Measurements from ENCODE around the gene GNL3. TPM values are rescaled to one million over a fixed set of nuclear protein-coding genes. Genes with fewer than 3 reads are reported as not detected.
"Not testable (repeated sequence)": the region's sequence is repeated elsewhere in the genome, so short reads cannot be mapped to it uniquely, and the experiment has no call there.

Gene GNL3
- total RNA-seq, 2 donors from 2014 or later: 131 to 158 TPM

DNA sequence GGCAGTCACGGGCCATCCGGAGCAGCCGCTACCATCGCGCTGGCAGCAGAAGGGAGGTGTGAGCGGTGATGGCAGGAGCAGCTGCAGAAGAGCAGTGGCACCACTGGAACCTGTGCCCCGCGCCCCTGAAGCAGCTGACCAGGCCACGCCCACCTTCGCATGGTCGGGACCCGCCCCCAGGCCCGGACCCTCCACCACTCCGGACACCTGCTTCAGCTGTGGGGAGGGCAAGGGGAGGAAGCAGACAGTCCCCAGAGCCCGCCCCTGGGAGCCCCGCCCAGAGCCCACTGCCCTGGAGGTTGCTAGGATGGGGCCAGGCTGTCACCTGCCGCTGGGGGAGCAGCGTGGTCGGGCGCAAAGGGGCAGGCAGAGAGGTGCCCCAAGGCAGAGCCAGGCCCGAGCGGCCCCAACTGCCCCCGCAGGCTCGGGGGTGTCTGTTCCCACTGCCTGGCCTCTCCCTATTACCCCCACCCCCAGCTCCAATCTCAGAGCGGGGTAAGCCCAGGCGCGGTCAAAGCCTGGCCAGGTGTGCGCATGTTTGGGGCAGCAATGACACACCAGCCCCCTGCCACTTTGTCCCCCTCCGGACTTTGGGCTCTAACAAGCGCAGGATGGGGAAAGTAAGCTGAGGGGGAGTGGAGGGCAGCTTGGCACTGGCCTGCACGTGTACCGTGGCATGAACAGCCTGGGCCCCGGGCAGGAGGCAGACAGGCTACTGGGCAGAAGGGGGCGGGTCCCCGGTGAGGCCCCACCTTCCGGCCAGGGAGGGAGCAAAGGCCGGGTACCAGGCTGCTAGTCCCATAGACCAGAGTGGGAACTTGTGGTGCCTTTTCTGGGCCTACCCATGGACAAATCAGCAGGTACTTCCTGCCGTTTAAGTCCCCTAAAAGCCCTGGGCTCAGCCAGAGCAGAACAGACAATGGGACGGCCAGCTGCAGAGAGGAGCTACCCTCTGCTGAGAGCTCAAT is 28.8 kb downstream of the GNL3 start:
- no peak for ATAC-seq (replicated peaks in 1 of 2)
- Mint-ChIP-seq H3K4me3 (no peak overlapping the region), H3K36me3 (ENCODE audit: insufficient read depth in 2 of 2) (peaks cover under 1 to 12% of the 10 kb centered on the region in 2 donors), H3K27ac (no peak overlapping the region), H3K4me1 (ENCODE audit: low read depth) (peaks cover 3% of the 10 kb centered on the region), H3K27me3 (ENCODE audit: low read depth) (no peaks in the 10 kb centered on the region), H3K9me3 (no peaks in the 10 kb centered on the region)
- DNase-seq: no peak

DNA sequence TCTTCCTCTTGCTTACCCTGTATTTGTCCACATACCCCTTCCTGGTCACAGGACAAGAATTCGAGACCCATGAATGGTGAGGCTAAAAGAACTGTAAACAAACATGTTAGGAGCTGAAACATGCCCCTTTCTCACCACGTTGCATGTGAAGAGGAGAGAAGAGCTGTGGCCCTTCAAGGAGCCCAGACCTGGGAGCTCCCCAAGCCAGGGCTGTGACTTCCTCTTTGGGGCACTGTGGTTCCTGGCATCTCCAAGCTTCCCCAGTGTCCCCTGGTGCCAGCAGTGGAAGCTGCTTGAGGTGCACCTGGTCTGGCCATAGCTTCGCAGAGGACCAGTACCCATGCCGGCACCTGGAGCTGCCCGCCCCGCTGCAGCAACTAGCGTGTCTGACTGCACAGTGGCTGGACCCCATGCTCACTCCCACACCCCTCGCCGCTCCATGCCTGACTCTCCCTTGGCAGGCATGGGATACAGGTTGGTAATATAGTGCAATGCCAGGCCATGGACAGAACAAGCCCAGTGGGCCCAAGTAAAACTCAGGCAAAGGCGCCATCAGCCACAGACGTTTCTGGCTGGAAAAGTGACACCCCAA is 30.0 kb downstream of the GNL3 start:
- Mint-ChIP-seq H3K36me3 (ENCODE audit: insufficient read depth in 2 of 2) (peaks cover 2 to 14% of the 10 kb centered on the region in 2 donors), H3K27ac (no peak overlapping the region), H3K27me3 (ENCODE audit: low read depth) (no peaks in the 10 kb centered on the region), H3K4me1 (ENCODE audit: low read depth) (peaks cover 7% of the 10 kb centered on the region), H3K4me3 (no peak overlapping the region), H3K9me3 (peaks cover 0 to 2% of the 10 kb centered on the region in 2 donors)
- ATAC-seq (replicated peaks in 1 of 2): no peak
- DNase-seq: no peak

DNA sequence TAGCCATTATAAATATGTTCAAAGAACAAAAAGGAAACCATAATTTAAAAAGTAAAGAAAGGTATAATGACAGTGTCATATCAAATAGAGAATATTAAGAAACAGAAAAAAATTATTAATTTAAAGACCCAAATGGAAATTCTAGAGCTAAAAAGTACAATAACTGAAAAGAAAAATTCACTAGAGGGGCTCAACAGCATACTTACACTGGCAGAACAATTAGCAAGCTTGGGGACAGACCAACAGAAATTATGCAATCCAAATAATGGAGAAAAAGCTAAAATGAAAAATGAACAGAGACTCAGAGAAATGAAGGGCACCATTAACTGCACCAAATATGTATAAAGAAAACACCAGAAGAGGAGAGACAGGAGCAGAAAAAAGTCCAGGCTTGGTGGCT is 33.8 kb downstream of the GNL3 start:
- DNase-seq (no peak), ATAC-seq (replicated peaks in 1 of 2) (no peak)
- H3K27ac Mint-ChIP-seq: no peak overlapping the region
- peaks cover 23% of the 10 kb centered on the region for H3K4me1 Mint-ChIP-seq (ENCODE audit: low read depth)
- H3K4me3 Mint-ChIP-seq: no peak overlapping the region
- H3K36me3 Mint-ChIP-seq (ENCODE audit: insufficient read depth in 2 of 2): peaks cover 2 to 9% of the 10 kb centered on the region in 2 donors
- no peaks in the 10 kb centered on the region for H3K27me3 Mint-ChIP-seq (ENCODE audit: low read depth)
- peaks cover 0 to 2% of the 10 kb centered on the region in 2 donors for H3K9me3 Mint-ChIP-seq

DNA sequence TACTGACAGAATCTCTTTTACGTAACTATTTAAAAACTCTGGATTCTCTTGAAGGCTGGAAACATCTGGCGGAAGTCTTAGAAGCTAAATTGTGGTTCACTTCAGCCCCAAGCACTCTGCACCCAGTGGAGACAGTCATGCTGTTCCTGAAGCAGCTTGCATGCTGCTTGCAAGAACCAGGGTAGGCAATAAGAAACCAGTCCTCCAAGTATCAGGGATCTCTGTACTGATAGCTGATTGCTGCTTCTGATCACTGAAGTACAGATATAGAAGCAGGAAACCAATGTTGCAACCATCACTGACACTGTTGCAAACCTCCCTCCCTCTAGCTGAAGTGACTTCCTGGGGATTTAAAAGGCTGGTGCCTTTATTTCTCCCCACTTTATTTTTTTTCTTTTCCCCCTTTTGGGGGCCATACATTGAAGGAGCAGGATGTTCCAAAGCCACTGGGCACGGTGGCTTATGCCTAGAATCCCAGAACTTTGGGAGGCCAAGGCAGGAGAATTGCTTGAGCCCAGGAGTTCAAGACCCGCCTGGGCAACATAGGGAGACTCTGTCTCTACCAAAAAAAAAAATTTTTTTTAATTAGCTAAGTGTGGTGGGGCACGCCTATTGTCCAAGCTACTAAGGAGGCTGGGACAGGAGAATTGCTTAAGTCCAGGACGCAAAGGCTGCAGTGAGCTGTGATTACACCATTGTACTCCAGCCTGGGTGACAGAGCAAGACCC is 35.3 kb downstream of the GNL3 start:
- no peak for DNase-seq
- H3K27me3 Mint-ChIP-seq (ENCODE audit: low read depth): no peaks in the 10 kb centered on the region
- peak overlapping the region in 1 of 2 donors; percentile 56 for H3K4me3 Mint-ChIP-seq
- peak overlapping the region; percentile 92 for H3K27ac Mint-ChIP-seq
- peaks cover 0 to 2% of the 10 kb centered on the region in 2 donors for H3K9me3 Mint-ChIP-seq
- peaks cover 23% of the 10 kb centered on the region for H3K4me1 Mint-ChIP-seq (ENCODE audit: low read depth)
- peak; percentile 41 to 48 for ATAC-seq (replicated peaks in 1 of 2)
- H3K36me3 Mint-ChIP-seq (ENCODE audit: insufficient read depth in 2 of 2): peaks cover 2 to 9% of the 10 kb centered on the region in 2 donors

DNA sequence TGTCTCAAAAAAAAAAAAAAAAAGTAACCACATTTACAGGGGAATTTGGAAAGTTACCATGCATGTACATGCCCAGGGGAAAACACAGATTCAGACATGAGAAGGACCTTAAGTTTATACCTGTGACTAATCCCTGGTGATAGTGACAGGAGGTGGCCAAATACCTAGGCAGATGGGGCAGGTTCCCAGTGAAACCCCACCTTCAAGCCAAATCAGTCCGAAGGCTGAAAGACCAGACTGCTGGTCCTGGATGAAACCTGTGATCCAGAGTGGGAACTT is 35.8 kb downstream of the GNL3 start:
- no peak overlapping the region for H3K4me3 Mint-ChIP-seq
- no peak for DNase-seq
- ATAC-seq (replicated peaks in 1 of 2): peak in 1 of 2 donors; percentile 17
- H3K9me3 Mint-ChIP-seq: peaks cover 0 to 2% of the 10 kb centered on the region in 2 donors
- H3K4me1 Mint-ChIP-seq (ENCODE audit: low read depth): peaks cover 23% of the 10 kb centered on the region
- no peak overlapping the region for H3K27ac Mint-ChIP-seq
- peaks cover 2 to 9% of the 10 kb centered on the region in 2 donors for H3K36me3 Mint-ChIP-seq (ENCODE audit: insufficient read depth in 2 of 2)
- H3K27me3 Mint-ChIP-seq (ENCODE audit: low read depth): no peaks in the 10 kb centered on the region

DNA sequence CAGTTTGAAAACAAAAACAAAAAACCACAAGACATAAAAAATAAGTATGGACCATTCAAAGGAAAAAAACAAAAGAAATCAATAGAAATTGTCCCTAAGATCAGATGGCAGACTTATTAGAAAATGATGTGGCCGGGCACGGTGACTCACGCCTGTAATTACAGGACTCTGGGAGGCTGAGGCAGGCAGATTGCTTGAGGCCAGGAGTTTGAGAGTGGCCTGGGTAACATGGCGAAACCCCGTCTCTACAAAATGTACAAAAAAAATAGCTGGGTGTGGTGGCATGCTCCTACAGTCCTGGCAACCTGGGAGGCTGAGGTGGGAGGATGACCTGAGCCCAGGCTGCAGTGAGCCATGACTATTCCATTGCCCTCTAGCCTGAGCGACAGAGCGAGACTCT is 36.7 kb downstream of the GNL3 start:
- H3K4me1 Mint-ChIP-seq (ENCODE audit: low read depth): peaks cover 23% of the 10 kb centered on the region

DNA sequence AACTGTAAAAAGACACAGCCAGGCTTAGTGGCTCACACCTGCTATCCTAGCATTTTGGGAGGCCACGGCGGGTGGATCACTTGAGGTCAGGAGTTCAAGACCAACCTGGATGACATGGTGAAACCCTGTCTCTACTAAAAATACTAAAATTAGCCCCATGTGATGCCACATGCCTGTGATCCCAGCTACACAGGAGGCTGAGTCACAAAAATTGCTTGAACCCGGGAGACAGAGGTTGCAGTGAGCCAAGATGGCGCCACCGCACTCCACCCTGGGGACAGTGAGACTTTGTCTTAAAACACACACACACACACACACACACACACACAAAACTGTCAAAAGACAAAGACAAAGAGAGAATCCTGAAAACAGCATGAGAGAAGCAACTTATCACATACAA is 38.1 kb downstream of the GNL3 start:
- no peak overlapping the region for H3K27ac Mint-ChIP-seq
- DNase-seq (no peak), ATAC-seq (replicated peaks in 1 of 2) (no peak)
- H3K36me3 Mint-ChIP-seq (ENCODE audit: insufficient read depth in 2 of 2): peaks cover 5 to 10% of the 10 kb centered on the region in 2 donors
- H3K9me3 Mint-ChIP-seq: peaks cover under 1 to 2% of the 10 kb centered on the region in 2 donors
- H3K4me1 Mint-ChIP-seq (ENCODE audit: low read depth): peaks cover 23% of the 10 kb centered on the region
- H3K27me3 Mint-ChIP-seq (ENCODE audit: low read depth): no peaks in the 10 kb centered on the region
- no peak overlapping the region for H3K4me3 Mint-ChIP-seq

More for the DNA sequence above, 36.7 kb downstream of the GNL3 start:
- Mint-ChIP-seq H3K27me3 (ENCODE audit: low read depth) (no peaks in the 10 kb centered on the region), H3K27ac (no peak overlapping the region), H3K36me3 (ENCODE audit: insufficient read depth in 2 of 2) (peaks cover 2 to 10% of the 10 kb centered on the region in 2 donors), H3K4me3 (no peak overlapping the region), H3K9me3 (peaks cover 0 to 2% of the 10 kb centered on the region in 2 donors)
- ATAC-seq (replicated peaks in 1 of 2) (no peak), DNase-seq (no peak)

DNA sequence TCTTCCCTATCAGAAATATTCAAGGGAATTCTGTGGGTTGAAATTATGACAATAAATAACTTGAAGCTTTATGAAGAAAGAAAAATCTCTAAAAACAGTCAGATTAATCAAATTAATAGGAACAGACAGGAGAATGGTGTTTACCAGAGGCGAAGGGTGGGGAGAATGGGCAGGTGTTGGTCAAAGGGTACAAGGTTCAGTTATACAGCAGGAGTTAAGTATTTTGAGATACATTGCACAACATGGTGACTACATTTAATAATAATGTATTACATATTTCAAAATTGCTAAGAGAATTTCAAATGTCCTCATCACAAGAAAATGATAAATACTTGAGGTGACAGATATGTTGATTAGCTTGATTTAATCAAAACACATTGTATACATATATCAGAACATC is 38.7 kb downstream of the GNL3 start:
- H3K27me3 Mint-ChIP-seq (ENCODE audit: low read depth): no peaks in the 10 kb centered on the region
- DNase-seq (no peak), ATAC-seq (replicated peaks in 1 of 2) (no peak)
- peaks cover 3% of the 10 kb centered on the region in 2 donors for H3K9me3 Mint-ChIP-seq
- no peak overlapping the region for H3K4me3 Mint-ChIP-seq
- H3K27ac Mint-ChIP-seq: no peak overlapping the region
- peaks cover 23% of the 10 kb centered on the region for H3K4me1 Mint-ChIP-seq (ENCODE audit: low read depth)
- H3K36me3 Mint-ChIP-seq (ENCODE audit: insufficient read depth in 2 of 2): peaks cover 6% of the 10 kb centered on the region in 2 donors

DNA sequence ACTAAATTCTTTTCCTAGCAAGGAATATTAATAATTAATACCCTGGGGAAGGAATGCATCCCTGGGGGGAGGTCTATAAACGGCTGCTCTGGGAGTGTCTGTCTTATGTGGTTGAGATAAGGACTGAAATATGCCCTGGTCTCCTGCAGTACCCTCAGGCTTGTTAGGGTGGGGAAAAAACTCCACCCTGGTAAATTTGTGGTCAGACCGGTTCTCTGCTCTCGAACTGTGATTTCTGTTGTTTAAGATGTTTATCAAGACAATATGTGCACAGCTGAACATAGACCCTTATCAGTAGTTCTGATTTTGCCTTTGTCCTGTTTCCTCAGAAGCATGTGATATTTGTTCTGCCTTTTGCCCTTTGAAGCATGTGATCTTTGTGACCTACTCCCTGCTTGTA is 42.9 kb downstream of the GNL3 start:
- not testable (repeated sequence) for ATAC-seq (replicated peaks in 1 of 2); H3K4me3 Mint-ChIP-seq; H3K27me3 Mint-ChIP-seq (ENCODE audit: low read depth); H3K27ac Mint-ChIP-seq; DNase-seq
- H3K9me3 Mint-ChIP-seq: peaks cover 6 to 14% of the 10 kb centered on the region in 2 donors
- peaks cover 26 to 38% of the 10 kb centered on the region in 2 donors for H3K36me3 Mint-ChIP-seq (ENCODE audit: insufficient read depth in 2 of 2)
- H3K4me1 Mint-ChIP-seq (ENCODE audit: low read depth): peaks cover 19% of the 10 kb centered on the region

DNA sequence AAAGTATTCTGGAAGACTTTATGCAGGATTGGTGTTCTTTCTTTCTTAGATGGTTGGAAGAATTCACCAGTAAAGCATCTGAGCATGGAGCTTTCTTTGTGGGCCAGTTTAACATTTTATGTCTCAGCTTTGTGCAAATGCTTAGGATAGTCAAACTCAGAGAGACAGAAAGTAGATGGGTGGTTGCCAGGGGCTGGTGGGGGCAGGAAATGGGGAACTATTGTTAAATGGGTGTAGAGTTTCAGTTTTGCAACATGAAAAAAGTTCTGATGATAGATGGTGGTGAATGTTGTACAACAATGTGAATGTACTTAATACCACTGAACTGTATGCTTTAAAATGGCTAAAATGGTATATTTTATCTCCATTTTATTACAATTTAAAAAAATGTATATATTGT is 44.8 kb downstream of the GNL3 start:
- Mint-ChIP-seq H3K36me3 (ENCODE audit: insufficient read depth in 2 of 2) (peaks cover 26 to 52% of the 10 kb centered on the region in 2 donors), H3K27me3 (ENCODE audit: low read depth) (no peaks in the 10 kb centered on the region), H3K4me3 (no peak overlapping the region), H3K4me1 (ENCODE audit: low read depth) (peaks cover 19% of the 10 kb centered on the region), H3K9me3 (peaks cover 6 to 14% of the 10 kb centered on the region in 2 donors), H3K27ac (no peak overlapping the region)
- no peak for DNase-seq
- ATAC-seq (replicated peaks in 1 of 2): no peak

DNA sequence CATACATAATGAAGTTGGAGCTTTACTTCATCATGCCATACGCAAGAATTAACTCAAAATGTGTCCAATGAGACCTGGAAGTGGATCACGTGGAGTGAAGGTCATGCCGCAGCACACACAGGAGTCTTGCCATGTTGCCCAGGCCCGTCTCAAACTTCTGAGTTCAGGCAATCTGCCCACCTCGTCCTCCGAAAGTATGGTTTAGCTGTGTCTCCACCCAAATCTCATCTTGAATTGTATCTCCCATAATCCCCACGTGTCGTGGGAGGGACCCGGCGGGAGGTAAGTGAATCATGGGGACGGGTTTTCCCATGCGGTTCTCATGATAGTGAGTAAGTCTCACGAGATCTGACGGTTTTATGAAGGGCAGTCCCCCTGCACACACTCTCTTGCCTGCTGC is 45.8 kb downstream of the GNL3 start:
- Mint-ChIP-seq H3K4me3 (no peak overlapping the region), H3K4me1 (ENCODE audit: low read depth) (peaks cover 19% of the 10 kb centered on the region), H3K27ac (no peak overlapping the region), H3K9me3 (peaks cover 6 to 14% of the 10 kb centered on the region in 2 donors), H3K27me3 (ENCODE audit: low read depth) (no peaks in the 10 kb centered on the region), H3K36me3 (ENCODE audit: insufficient read depth in 2 of 2) (peaks cover 26 to 56% of the 10 kb centered on the region in 2 donors)
- DNase-seq (no peak), ATAC-seq (replicated peaks in 1 of 2) (no peak)

DNA sequence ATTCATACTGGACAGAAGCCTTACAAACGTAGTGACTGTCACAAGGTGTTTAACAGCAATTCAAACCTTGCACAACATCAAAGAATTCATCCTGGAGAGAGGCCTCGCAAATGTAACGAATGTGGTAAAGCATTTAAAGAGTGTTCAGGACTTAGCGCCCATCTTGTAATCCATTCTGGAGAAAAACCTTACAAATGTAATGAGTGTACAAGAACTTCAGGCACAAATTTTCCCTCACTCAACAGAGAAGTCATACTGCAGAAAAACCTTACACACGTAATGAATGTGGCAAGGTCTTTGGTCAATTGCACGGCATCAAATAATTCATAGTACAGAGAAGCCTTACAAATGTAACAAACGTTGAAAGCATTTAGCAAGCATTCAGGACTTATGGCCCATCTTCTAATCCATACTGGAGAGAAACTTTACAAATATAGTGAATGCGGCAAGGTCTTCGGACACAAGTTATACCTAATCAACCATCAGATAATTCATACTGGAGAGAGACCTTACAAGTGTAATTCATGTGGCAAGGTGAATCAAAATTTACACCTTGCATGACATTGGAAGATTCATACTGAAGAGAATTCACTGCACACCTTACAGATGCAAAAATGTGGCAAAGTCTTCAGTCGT is 47.5 kb downstream of the GNL3 start:
- DNase-seq (no peak), ATAC-seq (replicated peaks in 1 of 2) (no peak)
- Mint-ChIP-seq H3K9me3 (peaks cover 6 to 14% of the 10 kb centered on the region in 2 donors), H3K4me1 (ENCODE audit: low read depth) (peaks cover 19% of the 10 kb centered on the region), H3K4me3 (no peak overlapping the region), H3K27ac (no peak overlapping the region), H3K27me3 (ENCODE audit: low read depth) (no peaks in the 10 kb centered on the region), H3K36me3 (ENCODE audit: insufficient read depth in 2 of 2) (peaks cover 26 to 56% of the 10 kb centered on the region in 2 donors)
